ENCODE measurements around the gene TMEM132D.

DNA sequence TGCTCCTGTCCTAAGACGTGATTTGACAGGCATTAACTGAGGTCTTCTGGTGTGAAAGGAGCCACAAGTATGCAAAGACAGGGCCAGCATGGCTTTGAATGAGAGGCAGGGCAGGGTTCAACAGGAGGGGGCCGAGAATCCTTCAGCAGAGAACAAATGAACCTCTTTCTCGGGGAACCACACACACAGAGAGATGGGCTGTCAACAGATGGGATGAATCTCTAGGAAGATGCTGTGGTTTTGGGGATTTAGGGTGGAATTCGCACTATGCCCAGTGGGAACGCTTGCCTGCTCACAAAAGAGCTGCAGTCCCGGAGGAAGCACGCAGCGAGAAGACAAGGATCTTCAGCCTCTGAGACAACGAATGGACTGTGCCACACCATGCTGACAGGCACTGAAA lies 537.2 kb downstream of the TMEM132D start:
- TF ChIP-seq, protein P1, sequence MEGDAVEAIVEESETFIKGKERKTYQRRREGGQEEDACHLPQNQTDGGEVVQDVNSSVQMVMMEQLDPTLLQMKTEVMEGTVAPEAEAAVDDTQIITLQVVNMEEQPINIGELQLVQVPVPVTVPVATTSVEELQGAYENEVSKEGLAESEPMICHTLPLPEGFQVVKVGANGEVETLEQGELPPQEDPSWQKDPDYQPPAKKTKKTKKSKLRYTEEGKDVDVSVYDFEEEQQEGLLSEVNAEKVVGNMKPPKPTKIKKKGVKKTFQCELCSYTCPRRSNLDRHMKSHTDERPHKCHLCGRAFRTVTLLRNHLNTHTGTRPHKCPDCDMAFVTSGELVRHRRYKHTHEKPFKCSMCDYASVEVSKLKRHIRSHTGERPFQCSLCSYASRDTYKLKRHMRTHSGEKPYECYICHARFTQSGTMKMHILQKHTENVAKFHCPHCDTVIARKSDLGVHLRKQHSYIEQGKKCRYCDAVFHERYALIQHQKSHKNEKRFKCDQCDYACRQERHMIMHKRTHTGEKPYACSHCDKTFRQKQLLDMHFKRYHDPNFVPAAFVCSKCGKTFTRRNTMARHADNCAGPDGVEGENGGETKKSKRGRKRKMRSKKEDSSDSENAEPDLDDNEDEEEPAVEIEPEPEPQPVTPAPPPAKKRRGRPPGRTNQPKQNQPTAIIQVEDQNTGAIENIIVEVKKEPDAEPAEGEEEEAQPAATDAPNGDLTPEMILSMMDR (conservative IDR thresholded peaks at IDR 0.05; ENCODE audit: low read depth, low read length), result no peak
- TF ChIP-seq EZH2 (IDR thresholded peaks at IDR 0.05; ENCODE audit: borderline replicate concordance, low read depth, low read length, poor library complexity, severe bottlenecking), result no peak
